Colonic mucosa (tissue), 4 donors: Measurements from ENCODE around the gene TBC1D17. TPM values are rescaled to one million over a fixed set of nuclear protein-coding genes. Genes with fewer than 3 reads are reported as not detected.

Experiments
- DNase-seq: peaks from one replicate; pipeline ENCODE4 v3.0.0-alpha.2; 2020
- H3K27ac ChIP-seq: fragments of 200-600 bp; one replicate; pipeline ENCODE4 v1.8.0; 2021
- H3K27me3 ChIP-seq: fragments of 200-600 bp; one replicate; pipeline ENCODE4 v1.8.0; 2021
- H3K36me3 ChIP-seq: fragments of 200-600 bp; one replicate; pipeline ENCODE4 v1.8.0; 2021
- H3K4me1 ChIP-seq: fragments of 200-600 bp; one replicate; pipeline ENCODE4 v1.8.0; 2021; ENCODE audit warnings: mild to moderate bottlenecking
- H3K4me3 ChIP-seq: fragments of 200-600 bp; one replicate; pipeline ENCODE4 v1.8.0; 2021
- H3K9ac ChIP-seq, 2 donors: one replicate each; pipeline ENCODE4 v1.7.0; 2013; ENCODE audit warnings: control low read depth in 2 of 2, low read depth in 2 of 2, low read length in 2 of 2
- H3K9me3 ChIP-seq: fragments of 200-600 bp; one replicate; pipeline ENCODE4 v1.8.0; 2021
- CTCF ChIP-seq: fragments of 200-600 bp; IDR thresholded peaks from one replicate; pipeline ENCODE4 v1.8.0; 2022; ENCODE audit warnings: antibody characterized with exemption, mild to moderate bottlenecking
- intact Hi-C: fragments of 100-400 bp; cut with DNase I; formaldehyde crosslinking; loops from one replicate; pipeline ENCODE4 v1.14.1; 2022
- total RNA-seq, 2 donors: library from RNA; stranded (reverse); fragmentation: NEBNext Ultra II Directional in 1 of 2; extraction: Animal tissue kit (Norgen Biotek cat#: 25700) in 1 of 2; gene quantifications; one replicate each; pipeline ENCODE4 v1.2.1, GENCODE V29; 2021
- donor health status: healthy.
- donor health status: DM: no; HTN: no; CAD: no.
- donor health status: DM: no; HTN: no; CAD: no.

TBC1D17 gene
- total RNA-seq, 2 donors from 2014 or later: 29.4 to 33.7 TPM

DNA sequence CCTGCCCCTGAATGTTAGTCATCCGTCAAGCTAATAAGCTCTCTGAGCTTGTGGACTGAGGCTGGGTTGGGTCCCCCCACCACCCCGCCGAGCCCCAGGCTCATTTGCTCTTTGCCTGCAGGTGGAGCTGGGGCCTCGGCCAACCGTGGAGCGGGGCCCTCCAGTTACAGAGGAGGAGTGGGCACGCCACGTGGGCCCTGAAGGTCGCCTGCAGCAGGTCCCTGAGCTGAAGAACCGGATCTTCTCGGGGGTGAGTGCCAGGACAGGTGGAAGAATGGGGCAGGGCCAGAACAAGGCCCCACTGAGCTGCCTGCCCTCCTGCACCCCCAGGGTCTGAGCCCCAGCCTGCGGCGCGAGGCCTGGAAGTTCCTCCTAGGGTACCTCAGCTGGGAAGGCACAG, 5.1 kb downstream of the TBC1D17 start:
- TF ChIP-seq CTCF: no peak
- H3K27ac ChIP-seq: no peak overlapping the region
- DNase-seq: no peak
- peaks cover 20% of the 10 kb centered on the region for H3K36me3 ChIP-seq
- H3K27me3 ChIP-seq: no peaks in the 10 kb centered on the region
- intact Hi-C loops: no loop called here
- H3K4me3 ChIP-seq: no peak overlapping the region
- H3K9ac ChIP-seq: no peak overlapping the region
- peaks cover 4% of the 10 kb centered on the region for H3K4me1 ChIP-seq
- no peaks in the 10 kb centered on the region for H3K9me3 ChIP-seq

- Histone ChIP-seq H3K27ac (no peak overlapping the region), H3K36me3 (peaks cover 20% of the 10 kb centered on the region), H3K4me3 (no peak overlapping the region), H3K4me1 (peaks cover 4% of the 10 kb centered on the region), H3K9me3 (no peaks in the 10 kb centered on the region), H3K9ac (no peak overlapping the region), H3K27me3 (no peaks in the 10 kb centered on the region)
- intact Hi-C loops: no loop called here
- TF ChIP-seq CTCF: no peak
- DNase-seq: no peak
These were observed 5.6 kb downstream of the TBC1D17 start for GRCh38 chr19:49883094-49883493.

DNA sequence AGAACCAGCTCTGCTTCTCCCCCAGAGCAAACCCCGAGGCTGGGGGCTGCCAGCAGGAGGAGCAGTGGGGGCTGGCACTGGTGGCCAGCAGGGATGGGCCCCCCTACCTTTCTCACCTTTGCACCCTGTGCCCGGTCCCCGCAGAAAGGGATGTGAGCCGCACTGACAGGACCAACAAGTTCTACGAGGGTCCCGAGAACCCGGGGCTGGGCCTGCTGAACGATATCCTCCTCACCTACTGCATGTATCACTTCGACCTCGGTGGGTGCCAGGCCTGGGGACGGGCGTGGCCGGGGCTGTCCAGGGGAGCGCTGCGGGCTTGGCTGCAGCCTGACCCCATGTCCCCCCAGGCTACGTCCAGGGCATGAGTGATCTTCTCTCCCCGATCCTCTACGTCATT, 6.6 kb downstream of the TBC1D17 start:
- DNase-seq: no peak
- no peak overlapping the region for H3K4me3 ChIP-seq
- no peak overlapping the region for H3K9ac ChIP-seq
- no peaks in the 10 kb centered on the region for H3K9me3 ChIP-seq
- H3K27me3 ChIP-seq: no peaks in the 10 kb centered on the region
- H3K36me3 ChIP-seq: peaks cover 20% of the 10 kb centered on the region
- no peak overlapping the region for H3K27ac ChIP-seq
- TF ChIP-seq CTCF: no peak
- intact Hi-C loops: no loop called here
- no peaks in the 10 kb centered on the region for H3K4me1 ChIP-seq

GRCh38 chr19:49884760-49885159, 7.3 kb downstream of the TBC1D17 start:
- Histone ChIP-seq H3K4me1 (no peaks in the 10 kb centered on the region), H3K36me3 (peaks cover 20% of the 10 kb centered on the region), H3K27me3 (no peaks in the 10 kb centered on the region), H3K4me3 (no peak overlapping the region), H3K9ac (no peak overlapping the region), H3K27ac (no peak overlapping the region), H3K9me3 (no peaks in the 10 kb centered on the region)
- intact Hi-C loops: no loop called here
- DNase-seq: no peak
- TF ChIP-seq CTCF: no peak

GRCh38 chr19:49887037-49887664, 9.6 kb downstream of the TBC1D17 start:
- Histone ChIP-seq H3K27me3 (no peaks in the 10 kb centered on the region), H3K36me3 (peaks cover 18% of the 10 kb centered on the region), H3K4me3 (no peak overlapping the region), H3K4me1 (peaks cover 4% of the 10 kb centered on the region), H3K9ac (no peak overlapping the region), H3K27ac (no peak overlapping the region), H3K9me3 (no peaks in the 10 kb centered on the region)
- DNase-seq: no peak
- intact Hi-C loops: no loop called here
- no peak for TF ChIP-seq CTCF
